ENCODE data around the gene KRTAP5-5.

DNA sequence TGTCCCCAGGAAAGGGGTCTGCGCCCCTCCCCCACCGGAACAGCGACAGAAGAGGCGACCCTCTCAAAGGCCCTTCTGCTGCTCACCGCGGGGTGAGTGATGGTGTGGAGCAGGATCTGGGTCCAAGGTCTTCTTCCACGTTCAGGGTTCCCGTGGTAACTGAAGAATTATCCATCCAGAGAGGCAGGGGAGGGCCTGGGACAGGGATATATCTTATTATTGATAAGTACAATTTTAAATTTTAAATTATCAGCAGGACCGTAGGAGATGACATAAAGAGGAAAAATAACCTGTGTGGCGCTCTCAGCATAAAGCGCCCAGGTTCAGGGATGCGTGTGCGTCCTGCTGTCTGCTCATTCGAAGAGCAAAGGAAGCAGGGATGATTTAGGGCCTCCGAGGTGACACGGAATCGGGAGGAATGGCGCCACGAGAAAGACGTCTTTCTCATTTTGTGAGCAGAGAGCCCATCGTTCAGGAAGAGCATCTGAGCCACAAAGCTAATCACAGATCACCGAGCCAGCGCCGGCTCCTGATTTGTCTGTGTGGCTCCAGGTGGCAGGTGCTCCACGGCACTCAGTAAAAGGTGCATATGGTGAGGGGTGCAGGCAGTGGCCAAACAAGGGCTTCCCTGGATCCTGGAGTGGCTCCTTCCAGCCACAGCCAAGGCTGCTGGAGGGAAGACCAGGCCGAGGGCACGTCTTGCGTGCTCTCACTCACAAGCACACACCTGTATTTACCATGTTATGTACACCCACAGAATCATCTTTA is 19.3 kb downstream of the KRTAP5-5 start:
- no peak for TF ChIP-seq CTCF (IDR thresholded peaks at IDR 0.05 in 2 of 3, conservative IDR thresholded peaks at IDR 0.05 in 1 of 3; ENCODE audit: control insufficient read depth in 2 of 3, extremely low read depth in 1 of 3, insufficient read depth in 1 of 3, low read depth in 3 of 3, low read length in 3 of 3)
- TF ChIP-seq ATF3 (IDR thresholded peaks at IDR 0.05; ENCODE audit: borderline replicate concordance, extremely low read depth, low read depth, low read length) = no peak
- TF ChIP-seq, protein P1, sequence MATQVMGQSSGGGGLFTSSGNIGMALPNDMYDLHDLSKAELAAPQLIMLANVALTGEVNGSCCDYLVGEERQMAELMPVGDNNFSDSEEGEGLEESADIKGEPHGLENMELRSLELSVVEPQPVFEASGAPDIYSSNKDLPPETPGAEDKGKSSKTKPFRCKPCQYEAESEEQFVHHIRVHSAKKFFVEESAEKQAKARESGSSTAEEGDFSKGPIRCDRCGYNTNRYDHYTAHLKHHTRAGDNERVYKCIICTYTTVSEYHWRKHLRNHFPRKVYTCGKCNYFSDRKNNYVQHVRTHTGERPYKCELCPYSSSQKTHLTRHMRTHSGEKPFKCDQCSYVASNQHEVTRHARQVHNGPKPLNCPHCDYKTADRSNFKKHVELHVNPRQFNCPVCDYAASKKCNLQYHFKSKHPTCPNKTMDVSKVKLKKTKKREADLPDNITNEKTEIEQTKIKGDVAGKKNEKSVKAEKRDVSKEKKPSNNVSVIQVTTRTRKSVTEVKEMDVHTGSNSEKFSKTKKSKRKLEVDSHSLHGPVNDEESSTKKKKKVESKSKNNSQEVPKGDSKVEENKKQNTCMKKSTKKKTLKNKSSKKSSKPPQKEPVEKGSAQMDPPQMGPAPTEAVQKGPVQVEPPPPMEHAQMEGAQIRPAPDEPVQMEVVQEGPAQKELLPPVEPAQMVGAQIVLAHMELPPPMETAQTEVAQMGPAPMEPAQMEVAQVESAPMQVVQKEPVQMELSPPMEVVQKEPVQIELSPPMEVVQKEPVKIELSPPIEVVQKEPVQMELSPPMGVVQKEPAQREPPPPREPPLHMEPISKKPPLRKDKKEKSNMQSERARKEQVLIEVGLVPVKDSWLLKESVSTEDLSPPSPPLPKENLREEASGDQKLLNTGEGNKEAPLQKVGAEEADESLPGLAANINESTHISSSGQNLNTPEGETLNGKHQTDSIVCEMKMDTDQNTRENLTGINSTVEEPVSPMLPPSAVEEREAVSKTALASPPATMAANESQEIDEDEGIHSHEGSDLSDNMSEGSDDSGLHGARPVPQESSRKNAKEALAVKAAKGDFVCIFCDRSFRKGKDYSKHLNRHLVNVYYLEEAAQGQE (IDR thresholded peaks at IDR 0.05; ENCODE audit: low read depth, low read length) = no peak
- TF ChIP-seq NRF1 (conservative IDR thresholded peaks at IDR 0.05; ENCODE audit: low read depth, low read length) = no peak
